Endothelial cell of umbilical vein (primary cell): ENCODE data around the gene ID2. TPM values are rescaled to one million over a fixed set of nuclear protein-coding genes. Genes with fewer than 3 reads are reported as not detected.

ENCODE experiments used
- BruUV-seq: library from RNA; stranded (reverse); fragments of 400-500 nt; replicated peaks from 2 replicates; lab custom pipeline; 2021; lab: Mats Ljungman, UMichigan
- CTCF ChIA-PET: fragments of 300-600, 350-600 bp; sonication (Branson Sonifier 250); formaldehyde crosslinking; loops from one replicate; lab custom pipeline; 2021; ENCODE audit warnings: antibody characterized with exemption, inconsistent platforms; lab: Charles Lee
- POLR2A ChIA-PET: fragments of 300-600, 350-600 bp; sonication (Branson Sonifier 250); formaldehyde crosslinking; loops from one replicate; lab custom pipeline; 2021; ENCODE audit warnings: antibody characterized with exemption, inconsistent platforms; lab: Charles Lee
- DNase-seq: peaks from one replicate; pipeline ENCODE4 v3.0.0-alpha.2; 2011; ENCODE audit warnings: low read depth, low spot score
- FAIRE-seq: peaks from 2 replicates; lab custom pipeline; 2011; peaks lifted over from hg19 to GRCh38; lab: Jason Lieb, UNC
- H2AFZ ChIP-seq: 2 replicates; pipeline ENCODE4 v1.6.0; 2012; ENCODE audit warnings: low read depth, low read length, control low read depth, inconsistent platforms
- H3K27ac ChIP-seq: 2 replicates; pipeline ENCODE4 v1.5.1; 2011; ENCODE audit warnings: low read depth, mild to moderate bottlenecking, control low read depth, low read length, moderate library complexity; ENCODE audit not compliant: insufficient read depth
- H3K27me3 ChIP-seq, 2 experiments: 2 replicates each; pipeline versions ENCODE4 v1.6.0 to v1.6.1; 2011; ENCODE audit warnings: low read length in 2 of 2, mixed read lengths in 1 of 2; ENCODE audit not compliant: control insufficient read depth in 2 of 2, insufficient read depth in 2 of 2
- H3K36me3 ChIP-seq, 2 experiments: 2 replicates in 1 of 2; 3 replicates in 1 of 2; pipeline ENCODE4 v1.5.1; 2011; ENCODE audit warnings: low read length in 2 of 2, mild to moderate bottlenecking in 1 of 2, moderate library complexity in 1 of 2; ENCODE audit not compliant: control insufficient read depth in 2 of 2, insufficient read depth in 2 of 2; ENCODE audit errors: extremely low read depth in 1 of 2
- H3K4me1 ChIP-seq: 3 replicates; pipeline ENCODE4 v1.5.1; 2011; ENCODE audit warnings: mild to moderate bottlenecking, low read length; ENCODE audit not compliant: control insufficient read depth, insufficient read depth; ENCODE audit errors: extremely low read depth
- H3K4me2 ChIP-seq: 2 replicates; pipeline ENCODE4 v1.6.1; 2011; ENCODE audit warnings: low read length, control low read depth, mixed read lengths; ENCODE audit not compliant: insufficient read depth
- H3K4me3 ChIP-seq, 3 experiments: fragments of 200-600 bp in 1 of 3; sonication (generic), shearing (Covaris generic) in 1 of 3; replicated peaks in 1 of 3; 2 replicates each; pipeline ENCODE4 v1.5.1; 2011 to 2016; ENCODE audit warnings: control low read depth in 3 of 3, low read length in 3 of 3, mild to moderate bottlenecking in 2 of 3, inconsistent platforms in 1 of 3, low read depth in 1 of 3, moderate library complexity in 1 of 3; ENCODE audit not compliant: insufficient read depth in 1 of 3
- H3K79me2 ChIP-seq: 2 replicates; pipeline ENCODE4 v1.6.0; 2012; ENCODE audit warnings: low read length, inconsistent platforms; ENCODE audit not compliant: control insufficient read depth, insufficient read depth
- H3K9ac ChIP-seq: replicated peaks from 2 replicates; pipeline ENCODE3; 2011; ENCODE audit warnings: low read length, control low read depth; ENCODE audit not compliant: insufficient read depth; ENCODE audit errors: extremely low read depth
- H3K9me1 ChIP-seq: replicated peaks from 3 replicates; pipeline ENCODE4 v1.6.0; 2011; ENCODE audit warnings: mild to moderate bottlenecking, low read length; ENCODE audit not compliant: control insufficient read depth, insufficient read depth; ENCODE audit errors: extremely low read depth
- H3K9me3 ChIP-seq: replicated peaks from 2 replicates; pipeline ENCODE4 v1.5.1; 2012; ENCODE audit warnings: low read length, inconsistent platforms; ENCODE audit not compliant: control insufficient read depth, insufficient read depth
- H4K20me1 ChIP-seq: replicated peaks from 2 replicates; pipeline ENCODE3; 2011; ENCODE audit warnings: mild to moderate bottlenecking, low read length; ENCODE audit not compliant: control insufficient read depth, insufficient read depth; ENCODE audit errors: extremely low read depth
- EZH2 ChIP-seq: IDR thresholded peaks from 2 replicates; pipeline ENCODE4 v1.6.1; 2012; ENCODE audit warnings: borderline replicate concordance, low read depth, mild to moderate bottlenecking, moderate library complexity, low read length, inconsistent platforms; ENCODE audit not compliant: severe bottlenecking
- FOS ChIP-seq: IDR thresholded peaks from 2 replicates; pipeline ENCODE4 v1.6.1; 2011; ENCODE audit warnings: mild to moderate bottlenecking, low read length, moderate library complexity, borderline replicate concordance; ENCODE audit not compliant: insufficient read depth
- GATA2 ChIP-seq: IDR thresholded peaks from 2 replicates; pipeline ENCODE4 v1.7.0; 2011; ENCODE audit warnings: low read depth, mild to moderate bottlenecking, moderate library complexity, mixed read lengths, low read length; ENCODE audit not compliant: insufficient read length, insufficient read depth
- JUN ChIP-seq: IDR thresholded peaks from 2 replicates; pipeline ENCODE4 v1.6.1; 2011; ENCODE audit warnings: borderline replicate concordance, low read depth; ENCODE audit not compliant: insufficient read length, insufficient read depth
- MAX ChIP-seq: IDR thresholded peaks from 2 replicates; pipeline ENCODE4 v1.6.1; 2011; ENCODE audit not compliant: insufficient read depth, insufficient read length
- MYC ChIP-seq: IDR thresholded peaks from one replicate; pipeline ENCODE4 v1.6.1; 2011; ENCODE audit warnings: mild to moderate bottlenecking, low read depth, low read length
- POLR2A ChIP-seq: IDR thresholded peaks from 2 replicates; pipeline ENCODE4 v1.6.1; 2012; ENCODE audit warnings: low read depth, mild to moderate bottlenecking, control low read depth, low read length
- POLR2AphosphoS5 ChIP-seq: IDR thresholded peaks from 2 replicates; pipeline ENCODE4 v1.6.1; 2012; ENCODE audit warnings: low read depth, mild to moderate bottlenecking, control low read depth, low read length, moderate library complexity; ENCODE audit not compliant: insufficient read depth
- dilution Hi-C: fragments of 300-500 bp; cut with MboI; formaldehyde crosslinking; loops from one replicate; pipeline ENCODE4 v1.15.0; 2019; ENCODE audit warnings: low sequenced_read_pairs; ENCODE audit not compliant: extremely low pct_ligation_motif_present
- intact Hi-C: fragments of 100-400 bp; cut with micrococcal nuclease; formaldehyde crosslinking; loops from one replicate; pipeline ENCODE4 v1.10.0; 2022
- polyA plus RNA-seq, 4 experiments: library from polyadenylated mRNA; depleted of rRNA in 3 of 4; stranded (reverse) in 3 of 4; unstranded in 1 of 4; fragments of >200 nt; gene quantifications; 2 replicates each; pipeline versions ENCODE4 v1.2.1 to v1.2.3, GENCODE V29; 2011 to 2012; ENCODE audit warnings: missing spikeins in 1 of 4
- total RNA-seq: library from RNA; stranded (reverse); gene quantifications from 2 replicates; pipeline ENCODE4 v1.2.3, GENCODE V29; 2021
- TF ChIP-seq, protein P1 (sequence below), 2 donors: IDR thresholded peaks; 1 replicate in 1 of 2; 2 replicates in 1 of 2; pipeline ENCODE4 v1.5.1; 2011; ENCODE audit warnings: low read length in 2 of 2, mild to moderate bottlenecking in 2 of 2, moderate library complexity in 2 of 2, control low read depth in 1 of 2, inconsistent platforms in 1 of 2, low read depth in 1 of 2; ENCODE audit not compliant: insufficient read depth in 1 of 2; ENCODE audit errors: extremely low read depth in 1 of 2

The ID2 gene
- total and polyA plus RNA-seq, 2 donors (not counting 3 experiments of a cell fraction or from before 2014, with no cell fraction given), result 4.1 to 29.1 TPM

GRCh38 chr2:8714971-8715370, 33.1 kb downstream of the ID2 start:
- CTCF ChIA-PET, result no interaction called here

More at GRCh38 chr2:8714971-8715370, 33.1 kb downstream of the ID2 start:
- Histone ChIP-seq H3K4me3 (no peak overlapping the region), H3K4me2 (no peak overlapping the region), H3K27me3 (no peaks in the 10 kb centered on the region), H2AFZ (no peak overlapping the region), H4K20me1 (no peaks in the 10 kb centered on the region), H3K36me3 (no peaks in the 10 kb centered on the region), H3K9me3 (no peaks in the 10 kb centered on the region), H3K4me1 (no peaks in the 10 kb centered on the region), H3K9ac (no peak overlapping the region), H3K79me2 (no peaks in the 10 kb centered on the region), H3K9me1 (no peaks in the 10 kb centered on the region), H3K27ac (no peak overlapping the region)
- TF ChIP-seq FOS (no peak), EZH2 (no peak), MYC (no peak), JUN (no peak), GATA2 (no peak), POLR2A (no peak), POLR2AphosphoS5 (no peak), MAX (no peak)
- TF ChIP-seq, protein P1, sequence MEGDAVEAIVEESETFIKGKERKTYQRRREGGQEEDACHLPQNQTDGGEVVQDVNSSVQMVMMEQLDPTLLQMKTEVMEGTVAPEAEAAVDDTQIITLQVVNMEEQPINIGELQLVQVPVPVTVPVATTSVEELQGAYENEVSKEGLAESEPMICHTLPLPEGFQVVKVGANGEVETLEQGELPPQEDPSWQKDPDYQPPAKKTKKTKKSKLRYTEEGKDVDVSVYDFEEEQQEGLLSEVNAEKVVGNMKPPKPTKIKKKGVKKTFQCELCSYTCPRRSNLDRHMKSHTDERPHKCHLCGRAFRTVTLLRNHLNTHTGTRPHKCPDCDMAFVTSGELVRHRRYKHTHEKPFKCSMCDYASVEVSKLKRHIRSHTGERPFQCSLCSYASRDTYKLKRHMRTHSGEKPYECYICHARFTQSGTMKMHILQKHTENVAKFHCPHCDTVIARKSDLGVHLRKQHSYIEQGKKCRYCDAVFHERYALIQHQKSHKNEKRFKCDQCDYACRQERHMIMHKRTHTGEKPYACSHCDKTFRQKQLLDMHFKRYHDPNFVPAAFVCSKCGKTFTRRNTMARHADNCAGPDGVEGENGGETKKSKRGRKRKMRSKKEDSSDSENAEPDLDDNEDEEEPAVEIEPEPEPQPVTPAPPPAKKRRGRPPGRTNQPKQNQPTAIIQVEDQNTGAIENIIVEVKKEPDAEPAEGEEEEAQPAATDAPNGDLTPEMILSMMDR (IDR thresholded peaks at IDR 0.05; ENCODE audit: extremely low read depth in 1 of 2, insufficient read depth in 1 of 2, low read depth in 1 of 2, low read length in 2 of 2), result no peak
- dilution Hi-C loops (no loop called here), intact Hi-C loops (no loop called here)
- BruUV-seq, result no TSS peak
- FAIRE-seq (no peak), DNase-seq (no peak)
- POLR2A ChIA-PET, result no interaction called here
